Activated CD4-positive, alpha-beta T cell treated with anti-CD3 and anti-CD28 coated beads, Interleukin-2, Interleukin-6, amounts not matched to agents 100 ng/mL and 50 ng/mL, durations not matched to agents 16 hours and 8 hours (primary cell): ENCODE data around the gene PGAP3.

Source experiments
- DNase-seq: peaks from one replicate; pipeline ENCODE4 v3.0.0-alpha.2; 2020

The PGAP3 gene

DNA sequence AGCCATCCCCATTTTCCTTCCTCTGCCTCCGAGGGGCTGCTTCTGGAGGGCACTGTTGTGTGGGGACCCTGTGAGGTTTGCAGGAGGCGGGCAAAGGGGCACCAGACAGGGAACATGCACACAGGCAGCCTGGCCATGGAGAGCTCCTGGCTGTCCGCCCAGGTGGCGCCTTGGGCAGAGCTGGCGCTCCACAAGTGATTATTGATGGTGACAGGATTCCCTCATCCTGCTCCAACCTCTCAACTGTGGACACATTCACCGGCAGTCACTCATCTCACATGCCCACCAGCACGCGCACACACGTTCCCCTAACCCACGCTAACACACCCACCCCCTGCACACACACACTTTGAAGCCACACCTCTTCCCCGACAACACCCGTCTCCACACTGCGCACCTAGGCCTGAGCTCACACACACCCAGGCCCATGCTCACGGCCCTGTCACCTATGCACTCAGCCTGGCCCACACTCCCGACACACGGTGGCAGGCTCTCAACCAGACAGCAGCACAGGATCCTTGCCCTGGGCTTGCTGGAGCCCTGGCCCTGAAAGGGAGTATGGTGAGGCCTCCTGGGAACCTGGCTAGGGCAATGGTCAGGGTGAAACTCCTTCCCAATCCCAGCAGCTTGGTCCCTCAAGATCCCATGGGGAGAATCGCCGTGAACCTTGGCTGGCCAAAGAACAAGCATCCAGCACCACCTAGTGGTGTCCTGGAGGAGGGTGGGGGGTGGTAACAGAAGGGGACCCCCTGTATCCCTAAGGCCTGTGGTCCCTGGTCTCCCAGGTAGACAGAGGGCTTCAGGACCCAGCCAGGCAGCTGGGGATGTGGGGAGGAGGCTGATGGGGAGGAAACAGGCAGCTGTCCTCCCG, 16.0 kb downstream of the PGAP3 start:
- no peak for DNase-seq

DNA sequence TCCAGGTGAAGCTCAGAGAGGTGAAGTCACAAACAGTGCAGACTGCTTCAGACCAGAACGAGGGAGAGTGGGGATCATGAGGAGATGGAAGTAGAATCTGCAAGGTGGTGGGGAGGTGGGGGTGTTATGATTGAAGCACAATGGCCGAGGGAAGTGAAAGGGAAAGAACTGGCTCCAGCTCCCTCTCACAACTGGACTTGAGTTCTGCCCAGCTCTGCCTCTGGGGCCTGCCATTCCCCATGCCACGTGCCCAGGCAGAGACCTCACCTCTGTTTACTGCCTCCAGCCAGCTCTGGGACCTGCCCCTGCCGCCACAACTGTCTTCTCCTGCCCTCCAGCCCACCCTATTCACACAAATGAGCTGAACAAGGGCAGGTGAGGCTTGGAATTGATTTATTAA, 17.1 kb downstream of the PGAP3 start:
- DNase-seq = no peak

DNA sequence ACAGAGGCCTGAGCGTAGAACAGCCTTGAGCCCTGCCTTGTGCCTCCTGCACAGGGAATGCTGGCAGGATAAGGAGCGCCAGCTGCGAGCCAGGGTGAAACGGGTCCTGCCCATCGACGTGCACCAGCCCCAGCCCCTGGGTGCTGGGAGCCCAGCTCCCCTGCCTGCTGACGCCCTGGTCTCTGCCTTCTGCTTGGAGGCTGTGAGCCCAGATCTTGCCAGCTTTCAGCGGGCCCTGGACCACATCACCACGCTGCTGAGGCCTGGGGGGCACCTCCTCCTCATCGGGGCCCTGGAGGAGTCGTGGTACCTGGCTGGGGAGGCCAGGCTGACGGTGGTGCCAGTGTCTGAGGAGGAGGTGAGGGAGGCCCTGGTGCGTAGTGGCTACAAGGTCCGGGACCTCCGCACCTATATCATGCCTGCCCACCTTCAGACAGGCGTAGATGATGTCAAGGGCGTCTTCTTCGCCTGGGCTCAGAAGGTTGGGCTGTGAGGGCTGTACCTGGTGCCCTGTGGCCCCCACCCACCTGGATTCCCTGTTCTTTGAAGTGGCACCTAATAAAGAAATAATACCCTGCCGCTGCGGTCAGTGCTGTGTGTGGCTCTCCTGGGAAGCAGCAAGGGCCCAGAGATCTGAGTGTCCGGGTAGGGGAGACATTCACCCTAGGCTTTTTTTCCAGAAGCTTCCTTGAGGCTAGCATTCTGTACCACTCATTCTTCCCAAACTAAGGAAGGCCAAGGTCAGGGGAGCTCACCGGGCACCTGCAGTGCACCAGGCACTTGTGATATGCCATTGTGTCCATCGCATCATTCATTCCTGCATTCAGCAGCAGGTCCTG, 17.7 kb downstream of the PGAP3 start:
- DNase-seq = no peak

- peak; percentile 76 for DNase-seq
These were observed 19.6 kb downstream of the PGAP3 start, which contains the start of gene PNMT for GRCh38 chr17:39667945-39668924. Gene PNMT, plus strand, starts transcription at chr17:39668453. Its CDS starts 23 bp downstream, at chr17:39668476.

GRCh38 chr17:39667262-39667944, 20.5 kb downstream of the PGAP3 start:
- DNase-seq = no peak

GRCh38 chr17:39666601-39667261, 21.1 kb downstream of the PGAP3 start:
- DNase-seq = no peak

- DNase-seq = no peak
These were observed 21.6 kb downstream of the PGAP3 start for GRCh38 chr17:39666231-39666600.

DNA sequence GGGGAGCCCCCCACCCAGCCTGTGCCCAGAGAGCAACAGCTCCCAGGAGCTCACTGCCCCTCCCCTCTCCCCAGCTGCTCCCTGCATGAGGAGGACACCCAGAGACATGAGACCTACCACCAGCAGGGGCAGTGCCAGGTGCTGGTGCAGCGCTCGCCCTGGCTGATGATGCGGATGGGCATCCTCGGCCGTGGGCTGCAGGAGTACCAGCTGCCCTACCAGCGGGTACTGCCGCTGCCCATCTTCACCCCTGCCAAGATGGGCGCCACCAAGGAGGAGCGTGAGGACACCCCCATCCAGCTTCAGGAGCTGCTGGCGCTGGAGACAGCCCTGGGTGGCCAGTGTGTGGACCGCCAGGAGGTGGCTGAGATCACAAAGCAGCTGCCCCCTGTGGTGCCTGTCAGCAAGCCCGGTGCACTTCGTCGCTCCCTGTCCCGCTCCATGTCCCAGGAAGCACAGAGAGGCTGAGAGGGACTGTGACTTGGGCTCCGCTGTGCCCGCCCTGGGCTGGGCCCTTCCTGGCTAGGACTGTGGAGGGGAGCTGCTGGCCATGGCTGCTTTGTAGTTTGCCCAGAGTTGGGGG, 22.1 kb downstream of the PGAP3 start:
- no peak for DNase-seq

DNA sequence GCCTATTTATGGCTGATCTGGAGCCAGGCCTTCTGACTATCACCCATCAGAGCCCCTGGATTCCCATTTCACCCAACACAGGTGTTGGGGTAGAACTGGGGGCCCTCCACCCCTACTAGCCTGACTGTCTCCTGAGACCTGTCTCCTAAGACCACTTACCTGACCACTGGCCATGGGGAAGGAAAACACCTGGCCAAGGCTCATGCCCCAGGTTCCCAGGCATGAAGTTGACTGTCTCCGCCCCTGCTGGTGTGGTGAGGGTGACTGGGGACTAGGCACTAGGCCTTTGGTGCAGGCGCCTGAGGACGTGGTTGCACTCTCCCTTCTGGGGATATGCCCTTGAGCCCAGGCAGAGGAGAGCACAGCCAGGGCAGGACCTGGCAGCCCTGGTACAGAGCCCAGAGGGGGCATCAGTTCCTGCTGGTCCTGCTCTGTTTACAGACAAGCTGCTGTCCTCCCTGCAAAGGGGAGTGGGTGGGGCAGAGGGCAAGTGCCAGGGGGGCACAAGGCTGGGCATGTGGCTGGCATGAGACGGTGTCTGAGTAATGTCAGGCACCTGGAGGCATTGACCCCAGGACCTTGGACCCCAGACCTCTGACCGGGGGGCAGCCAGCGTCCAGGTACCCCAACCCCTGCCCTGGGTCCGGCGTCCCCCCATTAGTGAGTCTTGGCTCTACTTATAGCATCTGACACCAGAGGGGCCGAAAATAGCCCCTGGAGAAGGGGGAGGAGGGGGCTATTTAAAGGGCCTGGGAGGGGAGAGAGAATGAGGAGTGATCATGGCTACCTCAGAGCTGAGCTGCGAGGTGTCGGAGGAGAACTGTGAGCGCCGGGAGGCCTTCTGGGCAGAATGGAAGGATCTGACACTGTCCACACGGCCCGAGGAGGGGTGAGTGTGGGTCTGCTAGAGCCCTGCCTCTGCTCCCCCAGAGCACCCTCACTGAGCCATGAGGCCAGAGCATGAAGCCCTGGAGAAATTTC, 23.0 kb downstream of the PGAP3 start, which contains the start of gene TCAP:
TCAP (plus strand) TSS at position 769 of the 981 bp plus-strand sequence; CDS start at position 780, 11 bp downstream.
- DNase-seq = no peak

DNA sequence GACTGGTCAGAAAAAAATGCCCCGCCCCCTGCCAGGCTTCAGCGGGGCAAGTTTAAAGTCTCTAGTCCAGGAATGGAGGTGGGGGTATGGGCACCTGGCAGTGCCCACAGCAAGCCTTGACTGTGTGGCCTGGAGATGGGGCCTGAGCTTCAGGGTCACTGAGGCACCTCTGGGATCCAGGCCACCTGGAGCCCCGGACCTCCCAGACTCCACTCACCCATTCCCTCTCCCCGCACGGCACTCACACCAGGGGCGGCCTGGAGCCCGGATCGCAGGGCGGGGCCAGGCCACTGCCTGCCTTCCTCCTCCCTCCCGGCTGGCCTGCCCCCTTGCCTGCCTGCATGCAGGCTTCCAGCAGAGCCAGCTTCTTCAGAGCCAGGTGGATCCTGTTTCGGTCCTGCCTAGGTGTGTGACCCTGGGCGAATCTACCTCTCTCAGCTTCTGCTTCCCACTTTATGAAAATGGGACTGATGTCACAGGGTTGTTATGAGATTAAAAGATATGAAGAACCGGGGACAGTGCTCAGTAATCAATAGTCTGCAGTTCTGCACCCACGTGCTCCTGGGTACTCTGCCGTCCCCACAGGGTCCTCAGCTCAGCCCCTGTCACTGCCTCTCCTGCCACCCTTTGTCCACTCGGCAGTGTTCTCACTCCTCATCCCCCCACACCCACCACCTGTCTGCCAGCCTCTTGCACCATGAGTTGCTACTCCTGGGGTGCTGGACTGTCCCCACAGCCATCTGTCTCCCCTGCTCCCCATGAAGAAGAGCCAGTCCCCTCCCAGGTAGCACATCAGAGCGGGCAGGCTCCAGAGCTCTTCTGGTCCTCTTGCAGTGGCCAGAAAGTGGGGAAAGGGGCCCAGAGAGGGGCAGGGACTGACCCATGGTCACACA, 23.9 kb downstream of the PGAP3 start:
- DNase-seq = no peak

DNA sequence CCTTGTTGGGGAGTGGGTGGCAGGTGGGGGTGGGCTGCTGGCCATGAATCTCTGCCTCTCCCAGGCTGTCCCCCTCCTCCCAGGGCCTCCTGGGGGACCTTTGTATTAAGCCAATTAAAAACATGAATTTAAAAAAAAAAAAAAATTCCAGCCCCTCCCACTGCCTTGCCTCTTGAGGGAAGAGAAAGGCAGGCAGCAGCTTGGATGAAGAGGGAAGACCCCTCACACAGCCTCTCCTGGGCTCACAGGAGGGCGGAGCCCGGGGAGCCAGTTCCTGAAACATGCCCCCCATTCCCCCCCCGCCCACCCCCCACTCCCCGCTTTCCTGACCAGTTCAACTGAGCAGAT, 24.5 kb downstream of the PGAP3 start:
- no peak for DNase-seq

DNA sequence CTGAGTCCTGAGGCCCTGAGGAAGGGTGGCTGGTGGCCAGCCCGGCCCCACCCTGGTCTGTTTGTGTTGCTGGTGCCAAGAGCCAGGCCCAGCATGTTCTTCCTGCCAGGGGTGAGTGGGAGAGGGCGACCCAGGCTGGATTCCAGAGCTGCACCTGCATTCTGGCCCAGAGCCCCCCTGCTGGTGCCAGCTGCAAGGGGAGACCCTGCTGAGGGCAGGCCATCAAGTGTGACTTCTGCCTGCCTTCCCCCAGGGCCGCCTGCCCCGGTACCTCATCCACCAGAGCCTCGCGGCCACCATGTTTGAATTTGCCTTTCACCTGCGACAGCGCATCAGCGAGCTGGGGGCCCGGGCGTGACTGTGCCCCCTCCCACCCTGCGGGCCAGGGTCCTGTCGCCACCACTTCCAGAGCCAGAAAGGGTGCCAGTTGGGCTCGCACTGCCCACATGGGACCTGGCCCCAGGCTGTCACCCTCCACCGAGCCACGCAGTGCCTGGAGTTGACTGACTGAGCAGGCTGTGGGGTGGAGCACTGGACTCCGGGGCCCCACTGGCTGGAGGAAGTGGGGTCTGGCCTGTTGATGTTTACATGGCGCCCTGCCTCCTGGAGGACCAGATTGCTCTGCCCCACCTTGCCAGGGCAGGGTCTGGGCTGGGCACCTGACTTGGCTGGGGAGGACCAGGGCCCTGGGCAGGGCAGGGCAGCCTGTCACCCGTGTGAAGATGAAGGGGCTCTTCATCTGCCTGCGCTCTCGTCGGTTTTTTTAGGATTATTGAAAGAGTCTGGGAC, 25.1 kb downstream of the PGAP3 start:
- DNase-seq = no peak

GRCh38 chr17:39661744-39662541, 25.9 kb downstream of the PGAP3 start:
- DNase-seq = no peak

DNA sequence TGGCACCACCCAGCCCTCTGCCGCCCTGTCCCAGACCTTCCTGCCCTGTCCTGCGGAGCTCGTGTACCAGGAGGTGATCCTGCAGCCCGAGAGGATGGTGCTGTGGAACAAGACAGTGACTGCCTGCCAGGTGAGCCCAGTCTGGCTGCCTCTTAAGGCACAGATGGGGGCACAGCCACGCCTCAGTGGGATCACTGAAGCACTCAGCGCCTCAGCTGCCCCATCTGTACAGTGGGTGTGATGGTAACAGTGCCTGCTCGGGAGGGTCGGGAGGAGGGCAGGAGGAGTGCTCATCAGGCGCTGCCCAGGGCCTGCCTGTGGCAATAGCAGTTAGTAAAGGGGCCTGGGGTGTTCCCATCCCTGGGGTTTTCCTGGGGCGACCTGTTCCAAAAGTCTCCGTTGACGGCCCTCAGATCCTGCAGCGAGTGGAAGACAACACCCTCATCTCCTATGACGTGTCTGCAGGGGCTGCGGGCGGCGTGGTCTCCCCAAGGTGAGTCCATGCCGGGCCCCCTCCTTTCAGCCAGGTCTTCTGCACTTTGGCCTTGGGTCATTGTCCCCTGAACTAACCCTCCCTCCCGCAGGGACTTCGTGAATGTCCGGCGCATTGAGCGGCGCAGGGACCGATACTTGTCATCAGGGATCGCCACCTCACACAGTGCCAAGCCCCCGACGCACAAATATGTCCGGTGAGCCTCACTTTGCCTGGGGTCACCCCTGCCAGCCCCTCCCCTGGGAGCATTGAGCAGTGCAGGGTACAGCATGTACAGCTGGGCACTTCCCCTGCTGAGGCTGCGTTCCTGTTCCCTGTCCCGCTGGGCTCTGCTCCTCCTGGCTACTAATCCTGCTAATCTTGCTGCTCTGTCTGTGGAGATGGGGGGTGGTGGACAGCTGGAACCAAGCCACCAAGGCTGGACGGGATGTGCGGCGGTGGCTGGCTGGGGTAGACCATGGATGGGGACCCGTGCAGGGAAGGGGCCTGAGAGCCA, 27.2 kb downstream of the PGAP3 start:
- DNase-seq = no peak

GRCh38 chr17:39660011-39660360, 27.9 kb downstream of the PGAP3 start:
- no peak for DNase-seq
